ENCODE results near the gene COPE.
"Not testable (repeated sequence)": the region's sequence is repeated elsewhere in the genome, so short reads cannot be mapped to it uniquely, and the experiment has no call there.

COPE gene

DNA sequence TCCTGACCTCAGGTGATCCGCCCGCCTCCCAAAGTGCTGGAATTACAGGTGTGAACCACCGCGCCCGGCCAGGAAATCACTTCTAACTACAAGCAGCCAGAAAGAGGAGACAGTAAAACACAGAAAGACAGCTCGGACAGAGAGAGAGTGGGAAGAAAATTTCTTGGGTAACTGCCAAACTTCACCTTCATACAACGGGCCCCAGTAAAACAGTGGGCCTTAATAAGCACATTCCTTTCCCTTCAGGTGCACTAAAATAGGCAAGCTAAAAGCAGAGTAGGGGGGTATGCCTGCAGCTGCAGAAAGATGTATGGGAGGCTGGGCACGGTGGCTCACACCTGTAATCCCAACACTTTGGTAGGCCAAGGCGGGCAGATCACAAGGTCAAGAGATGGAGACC is 1.6 kb downstream of the COPE start:
- no CpG with 5 or more reads among the region's 9 CpGs for WGBS, 2 donors (ENCODE audit: extremely low coverage in 2 of 2, insufficient read length in 2 of 2, insufficient replicate concordance in 1 of 2)
- H3K4me3 ChIP-seq (ENCODE audit: low read length in 2 of 2): not testable (repeated sequence)

DNA sequence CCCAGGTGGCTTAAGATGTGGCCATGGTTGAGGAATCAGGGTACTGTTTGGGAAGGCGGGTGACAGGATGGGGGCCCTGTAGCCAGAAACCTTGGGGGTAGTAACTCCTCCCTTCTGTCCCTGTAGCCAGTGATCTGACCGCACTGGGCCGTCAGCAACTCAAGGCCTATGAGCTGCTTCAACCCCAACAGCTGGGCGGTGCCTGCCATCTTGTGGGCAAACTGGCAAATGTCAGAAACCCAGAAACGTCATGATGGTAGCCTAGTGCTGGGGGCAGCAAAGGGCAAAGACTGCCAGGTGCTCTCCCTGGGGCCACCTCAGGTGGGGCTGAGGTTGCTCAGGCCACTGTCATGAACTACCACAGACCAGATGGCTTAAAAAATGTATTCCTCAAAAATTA is 3.5 kb downstream of the COPE start:
- Histone ChIP-seq H3K4me3 (ENCODE audit: low read length in 2 of 2) (no peak overlapping the region), H3K9ac (ENCODE audit: low read depth, low read length, poor library complexity) (no peak overlapping the region), H3K14ac (ENCODE audit: low read length) (no peak overlapping the region), H2BK15ac (ENCODE audit: low read length) (no peak overlapping the region), H4K8ac (ENCODE audit: low read depth, low read length) (no peak overlapping the region), H3K79me1 (ENCODE audit: low read depth, low read length) (peaks cover 27% of the 10 kb centered on the region), H3K9me3 (replicated peaks in 1 of 2; ENCODE audit: control insufficient read depth in 2 of 2, insufficient read depth in 1 of 2, low read depth in 1 of 2, low read length in 2 of 2) (no peaks in the 10 kb centered on the region), H2AK5ac (ENCODE audit: low read depth, low read length) (no peak overlapping the region), H3K36me3 (replicated peaks in 1 of 2; ENCODE audit: control insufficient read depth in 2 of 2, insufficient read depth in 2 of 2, low read length in 2 of 2) (peaks cover 16 to 42% of the 10 kb centered on the region in 2 donors), H3K27me3 (ENCODE audit: control insufficient read depth in 3 of 3, insufficient read depth in 3 of 3, low read depth in 1 of 3, low read length in 3 of 3) (no peaks in the 10 kb centered on the region), H2BK12ac (ENCODE audit: low read length) (no peak overlapping the region), H3K18ac (ENCODE audit: low read length) (peak overlapping the region; percentile 57), H2BK120ac (ENCODE audit: low read depth, low read length) (no peak overlapping the region), H2BK5ac (ENCODE audit: low read length) (peak overlapping the region; percentile 75), H3K27ac (replicated peaks; ENCODE audit: low read length) (no peak overlapping the region), H3K23ac (ENCODE audit: low read depth, low read length, poor library complexity) (peak overlapping the region; percentile 73), H3K4me2 (ENCODE audit: insufficient read depth, low read length, poor library complexity, severe bottlenecking) (no peak overlapping the region), H2AFZ (ENCODE audit: low read length) (no peak overlapping the region), H4K91ac (ENCODE audit: low read depth, low read length, poor library complexity) (no peak overlapping the region), H3K4ac (ENCODE audit: low read length) (no peak overlapping the region), H3K4me1 (ENCODE audit: control insufficient read depth in 2 of 2, insufficient read depth in 1 of 2, low read depth in 1 of 2, low read length in 2 of 2) (peaks cover 0 to 6% of the 10 kb centered on the region in 2 donors)
- no CpG with 5 or more reads among the region's 5 CpGs for WGBS, 2 donors (ENCODE audit: extremely low coverage in 2 of 2, insufficient read length in 2 of 2, insufficient replicate concordance in 1 of 2)
- no peak for DNase-seq (ENCODE audit: low spot score)

More for the DNA sequence above, 1.6 kb downstream of the COPE start:
- H2AK5ac ChIP-seq (ENCODE audit: low read depth, low read length); H3K9me3 ChIP-seq (replicated peaks in 1 of 2; ENCODE audit: control insufficient read depth in 2 of 2, insufficient read depth in 1 of 2, low read depth in 1 of 2, low read length in 2 of 2); H3K4ac ChIP-seq (ENCODE audit: low read length); H3K18ac ChIP-seq (ENCODE audit: low read length); H3K27me3 ChIP-seq (ENCODE audit: control insufficient read depth in 3 of 3, insufficient read depth in 3 of 3, low read depth in 1 of 3, low read length in 3 of 3); H4K8ac ChIP-seq (ENCODE audit: low read depth, low read length); H2BK15ac ChIP-seq (ENCODE audit: low read length); H3K27ac ChIP-seq (replicated peaks; ENCODE audit: low read length); DNase-seq (ENCODE audit: low spot score); H3K4me2 ChIP-seq (ENCODE audit: insufficient read depth, low read length, poor library complexity, severe bottlenecking); H3K14ac ChIP-seq (ENCODE audit: low read length); H2BK120ac ChIP-seq (ENCODE audit: low read depth, low read length); H4K91ac ChIP-seq (ENCODE audit: low read depth, low read length, poor library complexity); H3K23ac ChIP-seq (ENCODE audit: low read depth, low read length, poor library complexity); H3K9ac ChIP-seq (ENCODE audit: low read depth, low read length, poor library complexity); H2BK5ac ChIP-seq (ENCODE audit: low read length); H3K4me1 ChIP-seq (ENCODE audit: control insufficient read depth in 2 of 2, insufficient read depth in 1 of 2, low read depth in 1 of 2, low read length in 2 of 2); H2BK12ac ChIP-seq (ENCODE audit: low read length); H2AFZ ChIP-seq (ENCODE audit: low read length): not testable (repeated sequence)
- Histone ChIP-seq H3K36me3 (replicated peaks in 1 of 2; ENCODE audit: control insufficient read depth in 2 of 2, insufficient read depth in 2 of 2, low read length in 2 of 2) (peaks cover 21 to 47% of the 10 kb centered on the region in 2 donors), H3K79me1 (ENCODE audit: low read depth, low read length) (peaks cover 28% of the 10 kb centered on the region)

DNA sequence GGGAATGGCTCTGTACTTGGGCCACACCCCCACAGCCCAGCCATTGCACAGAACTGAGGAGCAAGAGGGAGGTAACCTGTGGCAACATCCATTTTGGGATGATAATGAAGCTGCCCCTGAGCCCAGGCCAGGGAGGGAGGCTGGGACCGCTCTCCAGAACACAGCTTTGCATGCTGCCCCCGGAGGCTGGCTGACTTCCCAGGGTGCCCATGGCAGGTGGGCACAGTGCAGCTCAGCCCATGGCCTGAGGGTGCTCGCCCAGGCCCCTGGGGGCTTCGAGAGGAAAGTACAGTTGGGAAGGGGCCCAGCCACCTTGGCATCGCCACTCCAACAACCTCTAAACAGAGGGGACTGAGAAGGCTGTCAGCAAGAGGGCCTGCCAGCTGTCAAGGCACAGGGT is 5.7 kb downstream of the COPE start:
- Histone ChIP-seq H4K8ac (ENCODE audit: low read depth, low read length) (peak overlapping the region; percentile 17), H2BK5ac (ENCODE audit: low read length) (no peak overlapping the region), H3K4me3 (ENCODE audit: low read length in 2 of 2) (no peak overlapping the region), H3K36me3 (replicated peaks in 1 of 2; ENCODE audit: control insufficient read depth in 2 of 2, insufficient read depth in 2 of 2, low read length in 2 of 2) (peaks cover 17 to 61% of the 10 kb centered on the region in 2 donors), H3K18ac (ENCODE audit: low read length) (no peak overlapping the region), H3K27ac (replicated peaks; ENCODE audit: low read length) (no peak overlapping the region), H3K79me1 (ENCODE audit: low read depth, low read length) (peaks cover 22% of the 10 kb centered on the region), H2AFZ (ENCODE audit: low read length) (no peak overlapping the region), H3K14ac (ENCODE audit: low read length) (no peak overlapping the region), H4K91ac (ENCODE audit: low read depth, low read length, poor library complexity) (no peak overlapping the region), H2BK15ac (ENCODE audit: low read length) (no peak overlapping the region), H3K4ac (ENCODE audit: low read length) (no peak overlapping the region), H2AK5ac (ENCODE audit: low read depth, low read length) (no peak overlapping the region), H3K9ac (ENCODE audit: low read depth, low read length, poor library complexity) (peak overlapping the region; percentile 21), H2BK12ac (ENCODE audit: low read length) (no peak overlapping the region), H3K23ac (ENCODE audit: low read depth, low read length, poor library complexity) (peak overlapping the region; percentile 73), H3K9me3 (replicated peaks in 1 of 2; ENCODE audit: control insufficient read depth in 2 of 2, insufficient read depth in 1 of 2, low read depth in 1 of 2, low read length in 2 of 2) (no peaks in the 10 kb centered on the region), H2BK120ac (ENCODE audit: low read depth, low read length) (no peak overlapping the region), H3K4me1 (ENCODE audit: control insufficient read depth in 2 of 2, insufficient read depth in 1 of 2, low read depth in 1 of 2, low read length in 2 of 2) (no peaks in the 10 kb centered on the region), H3K27me3 (ENCODE audit: control insufficient read depth in 3 of 3, insufficient read depth in 3 of 3, low read depth in 1 of 3, low read length in 3 of 3) (no peaks in the 10 kb centered on the region), H3K4me2 (ENCODE audit: insufficient read depth, low read length, poor library complexity, severe bottlenecking) (peak overlapping the region; percentile 2)
- WGBS, 2 donors (ENCODE audit: extremely low coverage in 2 of 2, insufficient read length in 2 of 2, insufficient replicate concordance in 1 of 2): no CpG with 5 or more reads among the region's 5 CpGs
- no peak for DNase-seq (ENCODE audit: low spot score)

DNA sequence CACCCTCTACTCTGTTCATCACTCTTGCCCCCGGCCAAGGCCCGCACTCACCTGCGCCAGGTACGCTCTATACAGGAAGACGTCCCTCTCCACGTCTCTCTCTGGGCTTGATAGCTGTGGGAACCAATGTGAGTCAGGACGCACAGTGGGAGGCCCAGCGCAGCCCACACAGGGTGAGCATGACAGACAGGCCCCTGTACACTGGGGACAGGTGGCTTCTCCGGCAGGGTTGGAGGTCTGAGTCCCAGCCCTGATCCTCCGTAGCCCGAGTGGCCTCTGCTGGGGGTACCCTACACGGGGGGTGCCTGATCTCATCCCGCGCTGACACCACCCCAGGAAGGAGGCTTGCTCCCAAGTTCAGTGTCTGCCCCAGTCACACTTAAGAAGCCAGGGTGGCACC is 6.3 kb downstream of the COPE start:
- Histone ChIP-seq H2AFZ (ENCODE audit: low read length) (no peak overlapping the region), H3K4ac (ENCODE audit: low read length) (no peak overlapping the region), H2BK12ac (ENCODE audit: low read length) (peak overlapping the region; percentile 63), H4K91ac (ENCODE audit: low read depth, low read length, poor library complexity) (no peak overlapping the region), H3K9ac (ENCODE audit: low read depth, low read length, poor library complexity) (no peak overlapping the region), H3K36me3 (replicated peaks in 1 of 2; ENCODE audit: control insufficient read depth in 2 of 2, insufficient read depth in 2 of 2, low read length in 2 of 2) (peaks cover 17 to 65% of the 10 kb centered on the region in 2 donors), H3K79me1 (ENCODE audit: low read depth, low read length) (peaks cover 22% of the 10 kb centered on the region), H4K8ac (ENCODE audit: low read depth, low read length) (no peak overlapping the region), H3K4me3 (ENCODE audit: low read length in 2 of 2) (peak overlapping the region in 1 of 2 donors; percentile 53), H2BK15ac (ENCODE audit: low read length) (no peak overlapping the region), H3K4me2 (ENCODE audit: insufficient read depth, low read length, poor library complexity, severe bottlenecking) (no peak overlapping the region), H3K18ac (ENCODE audit: low read length) (no peak overlapping the region), H3K27ac (replicated peaks; ENCODE audit: low read length) (no peak overlapping the region), H3K4me1 (ENCODE audit: control insufficient read depth in 2 of 2, insufficient read depth in 1 of 2, low read depth in 1 of 2, low read length in 2 of 2) (no peaks in the 10 kb centered on the region), H3K23ac (ENCODE audit: low read depth, low read length, poor library complexity) (peak overlapping the region; percentile 73), H3K14ac (ENCODE audit: low read length) (no peak overlapping the region), H2BK120ac (ENCODE audit: low read depth, low read length) (no peak overlapping the region), H3K27me3 (ENCODE audit: control insufficient read depth in 3 of 3, insufficient read depth in 3 of 3, low read depth in 1 of 3, low read length in 3 of 3) (no peaks in the 10 kb centered on the region), H2BK5ac (ENCODE audit: low read length) (no peak overlapping the region), H2AK5ac (ENCODE audit: low read depth, low read length) (no peak overlapping the region), H3K9me3 (replicated peaks in 1 of 2; ENCODE audit: control insufficient read depth in 2 of 2, insufficient read depth in 1 of 2, low read depth in 1 of 2, low read length in 2 of 2) (no peaks in the 10 kb centered on the region)
- no peak for DNase-seq (ENCODE audit: low spot score)
- no CpG with 5 or more reads among the region's 14 CpGs for WGBS, 2 donors (ENCODE audit: extremely low coverage in 2 of 2, insufficient read length in 2 of 2, insufficient replicate concordance in 1 of 2)

Data from neuronal stem cell (in vitro differentiated cells).